Naive thymus-derived CD8-positive, alpha-beta T cell (primary cell): ENCODE data around the gene PAIP1. TPM values are rescaled to one million over a fixed set of nuclear protein-coding genes. Genes with fewer than 3 reads are reported as not detected.

Source experiments
- polyA plus RNA-seq, 3 donors: library from polyadenylated mRNA; unstranded; fragments of 300-500 nt; fragmentation: Illumina TruSeq; gene quantifications; one replicate each; pipeline ENCODE4 v1.2.3, GENCODE V29; 2021
- total RNA-seq, 8 experiments: library from RNA in 2 of 8; stranded (reverse) in 2 of 8; gene quantifications; one replicate each; pipeline ENCODE4 v1.2.3 and lab custom pipeline; 2021 to 2026

PAIP1 gene
- total and polyA plus RNA-seq, 5 experiments from 2014 or later: 31.3 to 45.7 (median 36.2) TPM

Other genes starting within 250 kb of the PAIP1 start
- gene HMGCS1, start 243.7 kb downstream of the PAIP1 start, total RNA-seq: 10 to 100 TPM; 32.5 to 36.5 TPM
- gene HMGCS1, start 243.7 kb downstream of the PAIP1 start, polyA plus RNA-seq: 10 to 100 TPM in 1 of 3 donors, 1 to 10 TPM in 2; 4.0 to 11.6 (median 4.2) TPM
- gene CCL28, start 144.7 kb downstream of the PAIP1 start, total RNA-seq: 10 to 100 TPM; 24.8 to 25.7 TPM
- 10 to 100 TPM; 10.5 to 15.6 (median 11.4) TPM for gene CCL28, start 144.7 kb downstream of the PAIP1 start, polyA plus RNA-seq
- 10 to 100 TPM; 19.7 to 20.6 TPM for gene TMEM267, start 73.2 kb downstream of the PAIP1 start, total RNA-seq
- 10 to 100 TPM; 19.1 to 36.7 (median 22.9) TPM for gene TMEM267, start 73.2 kb downstream of the PAIP1 start, polyA plus RNA-seq
- gene C5orf34, start 41.9 kb downstream of the PAIP1 start, total RNA-seq: 1 to 10 TPM; 5.3 to 7.4 TPM
- gene C5orf34, start 41.9 kb downstream of the PAIP1 start, polyA plus RNA-seq: 1 to 10 TPM in 1 of 3 donors, under 1 TPM in 2; 0.77 to 2.0 (median 0.87) TPM
- 10 to 100 TPM; 63.4 to 63.6 TPM for gene NNT, start 46.1 kb upstream of the PAIP1 start, total RNA-seq
- gene NNT, start 46.1 kb upstream of the PAIP1 start, polyA plus RNA-seq: 10 to 100 TPM; 38.8 to 52.7 (median 49.5) TPM